HepG2 (cell line): ENCODE results near the gene CUL9. TPM values are rescaled to one million over a fixed set of nuclear protein-coding genes. Genes with fewer than 3 reads are reported as not detected.
A peak's percentile ranks its signal among the peaks of the same experiment; 100 is the strongest.

Experiments
- CREM ChIP-seq, 2 experiments: sonication (generic) in 1 of 2; formaldehyde crosslinking in 1 of 2; IDR thresholded peaks; 2 replicates each; pipeline versions ENCODE4 v1.4.0 to v1.6.1; 2016 to 2020; ENCODE audit warnings: antibody characterized with exemption in 1 of 2, mild to moderate bottlenecking in 1 of 2, missing genetic modification reagents in 1 of 2
- CSRNP2 ChIP-seq: sonication (generic); formaldehyde crosslinking; conservative IDR thresholded peaks from 2 replicates; pipeline ENCODE4 v1.8.0; 2022; ENCODE audit warnings: low read depth, missing genetic modification reagents
- ZFP41 ChIP-seq: sonication (generic); formaldehyde crosslinking; IDR thresholded peaks from 2 replicates; pipeline ENCODE4 v1.4.0; 2020; ENCODE audit warnings: mild to moderate bottlenecking, missing genetic modification reagents, borderline replicate concordance
- ZNF264 ChIP-seq: sonication (generic); formaldehyde crosslinking; IDR thresholded peaks from 2 replicates; pipeline ENCODE4 v1.4.0; 2020; ENCODE audit warnings: missing genetic modification reagents
- ZNF281 ChIP-seq: sonication (generic); formaldehyde crosslinking; IDR thresholded peaks from 2 replicates; pipeline ENCODE4 v1.4.0; 2020; ENCODE audit warnings: missing genetic modification reagents, borderline replicate concordance
- polyA plus RNA-seq, 8 experiments: library from polyadenylated mRNA; depleted of rRNA in 3 of 8; stranded (reverse) in 7 of 8; unstranded in 1 of 8; fragments of >200 nt; fragmentation: Illumina TruSeq in 4 of 8; extraction: Trizol in 4 of 8; gene quantifications; 2 replicates each; pipeline versions ENCODE4 v1.2.1 to v1.2.3, GENCODE V29; 2011 to 2016; ENCODE audit warnings: low read depth in 4 of 8, missing spikeins in 1 of 8, mixed read lengths in 1 of 8; ENCODE audit not compliant: insufficient read depth in 1 of 8
- total RNA-seq, 5 experiments: library from RNA; depleted of rRNA; stranded (reverse); fragments of >200 nt; fragmentation: Illumina TruSeq; extraction: Trizol; gene quantifications; 2 replicates each; pipeline ENCODE4 v1.2.3, GENCODE V29; 2016; ENCODE audit warnings: low read depth in 1 of 5

Gene CUL9
- total and polyA plus RNA-seq, 2 of the 13 experiments (the other 11 are each of a cell fraction or from before 2014, with no cell fraction given), result 11.4 to 13.7 TPM

GRCh38 chr6:43246301-43247113, 64.5 kb downstream of the CUL9 start (continued):
- TF ChIP-seq ZNF281 (CRISPR knock-in tag), result peak; percentile 93
- TF ChIP-seq CSRNP2 (CRISPR knock-in tag), result no peak
- peak; percentile 23; the same call in 1 of the 2 replicates for TF ChIP-seq ZFP41 (CRISPR knock-in tag)
- no peak for TF ChIP-seq CREM (IDR thresholded peaks at IDR 0.05)
- no peak for TF ChIP-seq CREM (CRISPR knock-in tag; IDR thresholded peaks at IDR 0.05)
- TF ChIP-seq ZNF264 (CRISPR knock-in tag), result no peak
